Measurements from ENCODE around the gene GIGYF1.
"Not testable (repeated sequence)": the region's sequence is repeated elsewhere in the genome, so short reads cannot be mapped to it uniquely, and the experiment has no call there.

GIGYF1 gene

GRCh38 chr7:100694098-100694745 lies at the start of gene GIGYF1:
Gene GIGYF1 (minus strand): TSS chr7:100694250. CDS start chr7:100688238, 6,012 bp downstream.
- peak; percentile 75 for DNase-seq

DNA sequence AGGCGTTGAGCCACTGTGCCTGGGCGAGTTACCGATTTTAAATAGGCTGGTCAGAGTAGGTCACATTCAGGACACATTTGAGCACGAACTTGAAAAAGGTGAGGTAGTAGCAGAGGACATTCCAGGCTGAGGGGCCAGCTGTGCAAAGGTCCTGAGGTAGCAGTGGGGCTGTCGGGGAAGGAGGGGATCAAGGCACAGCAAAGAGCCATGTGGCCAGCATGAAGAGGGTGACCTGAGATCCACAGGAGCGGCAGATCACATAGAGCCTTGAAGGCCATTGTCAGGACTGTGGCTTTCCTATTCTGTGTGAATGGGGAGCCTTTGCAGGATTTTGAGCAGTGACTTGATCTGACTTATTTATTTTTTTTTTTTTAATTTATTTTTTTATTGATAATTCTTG lies 45.9 kb upstream of the GIGYF1 start:
- no peak for DNase-seq

DNA sequence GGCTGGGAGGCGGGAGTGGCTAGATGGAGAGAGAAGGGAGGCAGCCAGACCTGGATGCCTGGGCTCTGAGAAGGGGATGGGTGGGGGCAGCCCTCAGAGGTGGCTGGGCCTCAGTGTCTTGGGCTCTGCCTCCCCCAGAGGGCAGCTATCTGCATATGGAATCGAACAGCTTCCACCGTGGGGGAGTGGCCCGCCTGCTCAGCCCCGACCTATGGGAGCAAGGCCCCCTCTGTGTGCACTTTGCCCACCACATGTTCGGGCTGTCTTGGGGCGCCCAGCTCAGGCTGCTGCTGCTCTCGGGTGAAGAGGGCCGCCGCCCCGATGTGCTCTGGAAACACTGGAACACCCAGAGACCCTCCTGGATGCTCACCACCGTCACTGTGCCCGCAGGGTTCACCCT lies 42.6 kb upstream of the GIGYF1 start:
- no peak for DNase-seq

DNA sequence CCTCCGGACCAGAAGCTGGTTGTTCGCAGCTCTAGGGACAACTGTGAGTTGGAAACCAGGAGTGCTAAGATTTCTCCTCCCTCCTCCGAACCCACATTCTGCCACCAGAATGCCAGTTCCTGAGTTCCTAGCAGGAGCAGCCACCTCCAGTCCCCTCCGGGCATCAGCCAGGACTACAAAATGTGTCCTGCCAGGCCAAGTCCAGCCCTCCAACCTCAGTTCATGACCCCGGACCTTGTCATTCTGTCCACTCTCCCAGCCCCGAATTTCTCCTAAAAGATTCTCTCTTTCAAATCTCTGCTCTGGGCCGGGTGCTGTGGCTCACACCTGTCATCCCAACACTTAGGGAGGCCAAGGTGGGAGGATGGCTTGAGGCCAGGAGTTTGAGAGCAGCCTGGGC lies 41.7 kb upstream of the GIGYF1 start:
- DNase-seq: no peak

DNA sequence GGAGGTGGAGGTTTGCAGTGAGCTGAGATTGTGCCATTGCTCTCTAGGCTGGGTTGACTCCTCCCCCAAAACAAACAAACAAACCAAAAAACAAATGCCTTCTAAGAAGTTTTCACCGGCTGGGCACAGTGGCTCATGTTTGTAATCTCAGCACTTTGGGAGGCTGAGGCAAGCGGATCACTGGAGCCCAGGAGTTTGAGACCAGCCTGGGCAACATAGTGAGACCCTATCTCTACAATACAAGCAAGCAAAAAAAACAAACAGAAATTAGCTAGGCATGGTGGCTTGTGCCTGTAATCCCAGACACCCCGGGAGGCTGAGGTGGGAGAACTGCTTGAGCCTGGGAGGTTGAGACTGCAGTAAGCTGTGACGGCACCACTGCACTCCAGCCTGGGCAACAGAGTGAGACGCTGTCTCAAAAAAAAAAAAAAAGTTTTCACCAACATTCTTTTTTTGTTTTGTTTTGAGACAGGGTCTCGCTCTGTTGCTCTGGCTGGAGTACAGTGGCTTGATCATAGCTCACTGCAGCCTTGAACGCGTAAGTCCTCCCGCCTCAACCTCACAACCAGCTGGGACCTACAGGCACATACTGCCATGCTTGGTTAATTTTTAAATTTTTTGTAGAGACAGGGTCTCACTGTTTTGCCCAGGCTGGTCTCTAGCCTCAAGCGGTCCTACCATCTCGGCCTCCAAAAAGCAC lies 38.0 kb upstream of the GIGYF1 start:
- DNase-seq: no peak

DNA sequence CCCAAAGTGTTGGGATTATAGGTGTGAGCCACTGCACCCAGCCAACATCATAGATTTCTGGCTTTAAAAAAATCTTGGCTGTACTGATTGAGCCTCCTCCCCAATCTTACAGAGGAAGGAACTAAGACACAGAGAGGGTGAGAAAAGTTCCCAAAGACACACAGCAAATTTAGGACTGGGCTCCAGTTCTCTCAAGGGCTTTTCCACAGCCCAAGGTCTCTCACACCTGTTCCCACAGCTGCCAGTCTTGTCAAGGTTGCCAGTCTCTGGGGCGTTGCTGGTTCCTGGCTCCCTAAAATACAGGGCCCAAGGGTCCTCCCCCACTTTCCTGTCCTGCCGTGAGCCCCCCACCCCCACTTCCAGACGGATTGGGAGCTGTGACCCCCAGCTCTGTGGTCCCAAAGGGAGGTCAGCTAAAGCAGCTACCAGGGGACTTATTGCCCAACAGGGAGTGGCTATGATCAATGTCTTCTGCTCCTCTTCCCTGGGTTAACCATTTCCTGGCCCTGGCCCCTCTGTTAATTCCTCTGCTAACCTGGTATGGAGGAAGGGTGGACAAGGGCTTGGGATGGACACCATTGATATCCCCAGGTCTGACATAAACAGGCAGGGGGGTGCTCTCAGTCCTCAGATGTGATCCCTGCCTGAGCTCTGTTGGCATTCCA lies 36.2 kb upstream of the GIGYF1 start:
- DNase-seq: no peak

DNA sequence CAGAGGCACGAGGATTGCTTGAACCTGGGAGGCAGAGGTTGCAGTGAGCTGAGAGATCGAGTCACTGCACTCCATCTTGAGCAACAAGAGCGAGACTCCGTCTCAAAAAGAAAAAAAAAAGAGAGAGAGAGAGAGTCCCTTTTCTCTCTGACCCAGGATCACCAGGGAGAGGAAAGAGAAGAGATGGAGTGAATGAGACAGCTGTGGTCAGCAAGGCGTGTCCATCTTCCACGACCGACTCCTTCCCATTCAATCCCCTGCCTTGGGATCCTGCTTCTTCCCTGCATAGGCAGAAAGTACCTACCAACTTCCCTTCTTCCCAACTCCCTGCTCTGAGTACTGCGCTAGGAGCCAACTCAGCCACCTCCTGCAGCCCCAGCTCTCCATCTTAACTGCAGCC lies 34.1 kb upstream of the GIGYF1 start:
- no peak for DNase-seq

DNA sequence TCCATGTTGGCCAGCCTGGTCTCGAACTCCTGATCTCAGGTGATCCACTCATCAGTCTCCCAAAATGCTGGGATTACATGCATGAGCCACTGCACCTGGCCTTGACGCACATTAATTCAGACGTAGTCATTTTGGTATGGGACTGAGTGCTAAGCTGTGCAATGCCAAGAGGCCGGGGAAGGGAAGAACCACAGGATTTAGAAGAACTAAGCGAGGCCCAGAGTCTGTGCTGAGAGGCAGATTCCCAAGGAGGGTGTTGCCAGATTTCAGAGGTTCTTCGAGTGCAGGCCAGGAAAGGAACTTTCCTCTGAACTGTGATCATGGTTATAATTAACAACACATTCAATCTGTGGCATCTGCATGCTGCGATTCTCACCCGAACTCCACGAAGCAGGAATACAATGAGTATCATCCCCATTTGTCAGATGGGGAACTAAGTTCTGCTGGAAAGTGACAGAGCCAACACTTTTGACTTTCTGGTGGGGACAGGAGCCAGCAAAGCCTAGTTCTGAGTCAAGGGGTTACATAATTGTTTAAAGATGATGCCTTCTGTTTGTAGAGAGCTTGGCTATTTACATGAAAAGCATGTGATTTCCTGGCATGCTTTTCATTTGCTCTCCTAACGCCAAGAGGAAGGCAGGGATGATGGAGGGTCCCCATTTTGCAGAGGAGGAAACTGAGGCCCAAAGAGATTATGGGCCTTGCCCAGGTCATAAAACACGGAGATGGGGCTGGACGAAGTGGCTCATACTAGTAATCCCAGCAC lies 33.1 kb upstream of the GIGYF1 start:
- DNase-seq: no peak

DNA sequence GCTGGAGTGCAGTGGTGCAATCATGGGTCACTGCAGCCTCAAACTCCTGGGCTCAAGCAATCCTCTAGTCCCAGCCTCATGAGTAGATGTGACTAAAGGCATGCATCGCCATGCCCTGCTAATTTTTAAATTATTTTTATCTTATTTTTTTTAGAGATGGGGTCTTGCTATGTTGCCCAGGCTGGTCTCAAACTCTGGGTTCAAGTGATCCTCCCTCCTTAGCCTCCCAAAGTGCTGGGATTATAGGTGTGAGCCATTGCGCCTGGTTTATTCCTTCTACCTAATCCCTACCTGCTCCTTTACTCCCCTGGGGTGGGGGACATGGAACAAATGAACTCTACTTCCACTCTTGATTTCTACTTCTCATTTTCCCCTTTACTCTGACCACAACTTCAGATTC lies 30.3 kb upstream of the GIGYF1 start:
- DNase-seq: not testable (repeated sequence)

GRCh38 chr7:100723732-100724275 lies 29.8 kb upstream of the GIGYF1 start:
- no peak for DNase-seq

- no peak for DNase-seq
These were observed 28.6 kb upstream of the GIGYF1 start for GRCh38 chr7:100722480-100723212.

GRCh38 chr7:100721505-100721812 lies 27.4 kb upstream of the GIGYF1 start:
- DNase-seq: no peak

- DNase-seq: no peak
These were observed 26.8 kb upstream of the GIGYF1 start for GRCh38 chr7:100720671-100721504.

- DNase-seq: no peak
These were observed 26.2 kb upstream of the GIGYF1 start, which contains the start of gene EPO for GRCh38 chr7:100720279-100720670. Gene EPO (plus strand): TSS chr7:100720468. CDS start chr7:100720981, 513 bp downstream.

DNA sequence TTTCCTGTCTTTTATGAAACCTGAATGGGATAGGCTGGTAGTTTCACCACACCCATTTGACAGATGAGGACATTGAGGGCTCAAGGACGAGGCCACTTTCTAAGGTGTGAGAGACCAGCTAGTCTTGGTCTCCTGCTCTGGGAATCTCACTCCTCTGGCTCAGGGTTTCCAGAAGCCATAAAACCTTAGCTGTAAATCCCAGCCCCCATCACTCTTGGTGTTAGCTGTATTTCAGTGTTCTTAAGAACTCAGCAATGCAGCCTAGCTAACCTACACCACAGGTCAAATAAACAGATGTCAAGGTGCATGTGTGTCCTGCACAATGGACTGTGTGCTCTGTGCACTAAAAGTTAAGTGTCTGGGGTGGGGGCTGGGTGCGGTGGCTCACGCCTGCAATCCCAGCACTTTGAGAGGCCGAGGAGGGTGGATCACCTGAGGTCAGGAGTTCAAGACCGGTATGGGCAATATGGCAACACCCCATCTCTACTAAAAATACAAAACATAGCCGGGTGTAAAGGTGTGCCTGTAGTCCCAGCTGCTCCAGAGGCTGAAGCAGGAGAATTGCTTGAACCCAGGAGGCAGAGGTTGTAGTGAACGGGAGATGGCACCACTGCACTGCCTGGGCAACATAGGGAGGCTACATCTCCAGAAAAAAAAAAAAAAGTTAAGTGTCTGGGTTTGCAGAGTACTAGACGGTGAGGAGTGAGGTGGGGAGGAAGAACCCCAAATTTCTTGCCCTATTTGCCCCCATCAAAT lies 25.7 kb upstream of the GIGYF1 start:
- DNase-seq: no peak

DNA sequence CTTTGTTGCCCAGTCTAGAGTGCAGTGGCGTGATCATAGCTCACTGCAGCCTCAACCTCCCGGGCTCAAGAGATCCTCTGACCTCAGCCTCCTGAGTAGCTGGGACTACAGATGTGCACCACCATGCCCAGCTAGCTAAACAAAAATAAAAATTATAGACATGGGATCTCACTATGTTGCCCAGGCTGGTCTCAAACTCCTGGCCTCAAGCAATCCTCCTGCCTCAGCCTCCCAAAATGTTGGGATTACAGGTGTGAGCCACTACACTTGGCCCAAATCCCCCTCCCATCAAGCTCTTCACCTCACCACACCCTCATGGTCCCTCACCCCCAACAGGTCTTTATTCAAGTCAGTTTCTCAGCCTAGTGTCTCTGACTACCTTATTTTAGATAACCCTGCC lies 23.0 kb upstream of the GIGYF1 start:
- not testable (repeated sequence) for DNase-seq

DNA sequence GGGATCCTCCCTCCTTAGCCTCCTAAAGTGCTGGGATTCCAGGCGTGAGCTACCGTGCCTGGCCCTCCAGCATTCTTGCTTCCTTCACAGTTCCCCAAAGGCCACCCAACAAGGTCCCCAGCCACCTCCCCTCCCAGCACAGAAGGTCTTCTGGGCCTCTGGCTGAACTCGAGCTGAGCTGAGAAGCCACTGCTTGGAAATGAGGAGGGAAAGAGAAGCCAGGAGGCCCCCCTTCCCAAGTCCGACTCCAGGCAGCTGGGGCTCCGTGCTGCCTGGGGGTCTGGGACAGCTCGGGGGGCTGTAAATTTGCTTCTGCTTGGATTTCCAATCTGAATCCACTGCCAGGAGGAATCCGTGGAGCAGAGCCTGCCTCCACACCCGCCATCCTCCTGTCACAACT lies 20.7 kb upstream of the GIGYF1 start:
- no peak for DNase-seq

GRCh38 chr7:100711369-100711768 lies 17.3 kb upstream of the GIGYF1 start:
- DNase-seq: no peak

GRCh38 chr7:100710452-100710851 lies 16.4 kb upstream of the GIGYF1 start:
- no peak for DNase-seq

DNA sequence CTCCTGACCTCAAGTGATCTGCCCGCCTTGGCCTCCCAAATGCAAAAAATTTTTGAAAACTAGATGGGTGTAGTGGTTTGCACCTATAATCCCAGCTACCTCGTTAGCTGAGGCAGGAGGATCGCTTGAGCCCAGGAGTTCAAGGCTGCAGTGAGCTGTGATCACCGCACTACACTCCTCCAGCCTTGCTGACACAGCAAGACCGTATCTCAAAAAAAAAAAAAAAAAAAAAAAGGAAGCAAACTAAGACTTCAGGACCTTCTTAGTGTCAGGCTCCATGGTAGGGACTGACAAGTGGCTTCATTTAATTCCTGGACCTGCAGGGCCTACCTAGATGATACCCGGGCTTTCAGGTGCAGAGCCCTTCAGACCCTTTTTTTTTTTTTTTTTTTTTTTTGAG lies 14.3 kb upstream of the GIGYF1 start:
- DNase-seq: no peak

Measured in activated CD4-positive, CD25-positive, alpha-beta regulatory T cell treated with anti-CD3 and anti-CD28 coated beads, Interleukin-2, amount 50 U/mL, for 72 hours (primary cell).